ENCODE results near the gene PRICKLE2. TPM values are rescaled to one million over a fixed set of nuclear protein-coding genes. Genes with fewer than 3 reads are reported as not detected.

PRICKLE2 gene
- total RNA-seq, 1 experiment from 2014 or later, result 3.2 TPM

GRCh38 chr3:64152676-64153466, 72.4 kb downstream of the PRICKLE2 start:
- Mint-ChIP-seq H3K27ac (no peak overlapping the region), H3K4me1 (peaks cover 36% of the 10 kb centered on the region in 2 experiments), H3K27me3 (ENCODE audit: low read depth) (no peaks in the 10 kb centered on the region), H3K9me3 (no peaks in the 10 kb centered on the region), H3K4me3 (no peak overlapping the region), H3K36me3 (ENCODE audit: insufficient read depth in 1 of 3, low read depth in 3 of 3) (peaks cover 10 to 26% (median 14%) of the 10 kb centered on the region in 3 experiments)
- no peaks in the 10 kb centered on the region for H3K23me2 ChIP-seq (ENCODE audit: insufficient read length, low read depth, low read length, poor library complexity, severe bottlenecking)
- DNase-seq, result no peak
- no peak overlapping the region for H2BK15ac ChIP-seq (ENCODE audit: low read depth, low read length)
- no peaks in the 10 kb centered on the region for H3K79me2 ChIP-seq (ENCODE audit: insufficient read depth, low read length)
- H3K79me1 ChIP-seq (ENCODE audit: insufficient read depth, low read depth, low read length, poor library complexity, severe bottlenecking), result no peaks in the 10 kb centered on the region
- H4K20me1 ChIP-seq (ENCODE audit: control insufficient read depth, insufficient read depth, insufficient read length), result no peaks in the 10 kb centered on the region
- H3K23ac ChIP-seq (ENCODE audit: insufficient read length, low read depth, low read length), result no peak overlapping the region
- H2BK5ac ChIP-seq (ENCODE audit: insufficient read length, low read length), result no peak overlapping the region
- H3K9ac ChIP-seq (ENCODE audit: extremely low read depth, insufficient read length, low read length), result no peak overlapping the region
- no peak overlapping the region for H2BK12ac ChIP-seq (ENCODE audit: insufficient read length, low read depth, low read length)
- no peak overlapping the region for H3T11ph ChIP-seq (ENCODE audit: low read length)
- H3K18ac ChIP-seq (ENCODE audit: insufficient read length, low read depth, low read length), result no peak overlapping the region
- no peak overlapping the region for H4K8ac ChIP-seq (replicated peaks; ENCODE audit: insufficient read length, low read depth, low read length)
- H4K91ac ChIP-seq (ENCODE audit: insufficient read length, low read depth, low read length), result no peak overlapping the region
- WGBS (ENCODE audit: extremely low coverage, insufficient read length, low lambda C conversion rate), result no CpG with 5 or more reads among the region's 9 CpGs
- H3K4me1 ChIP-seq (ENCODE audit: insufficient read depth, low read length), result no peaks in the 10 kb centered on the region; the same call in 1 of the 2 replicates
- no peak overlapping the region for H3K4me2 ChIP-seq (ENCODE audit: insufficient read depth, insufficient read length, low read length)
- H2AK5ac ChIP-seq (ENCODE audit: insufficient read length, low read length), result no peak overlapping the region
- H3K14ac ChIP-seq (ENCODE audit: insufficient read depth, low read length), result no peak overlapping the region
- H2BK120ac ChIP-seq (ENCODE audit: low read depth, low read length, poor library complexity, severe bottlenecking), result no peak overlapping the region
- no peaks in the 10 kb centered on the region for H3K27me3 ChIP-seq (ENCODE audit: insufficient read depth, low read length)
- no peak overlapping the region for H2AFZ ChIP-seq (ENCODE audit: low read length)
- H2BK20ac ChIP-seq (ENCODE audit: low read depth, low read length, poor library complexity, severe bottlenecking), result no peak overlapping the region
- no peaks in the 10 kb centered on the region for H3K9me3 ChIP-seq (ENCODE audit: control insufficient read depth, low read depth, low read length)
- TF ChIP-seq, protein P1, sequence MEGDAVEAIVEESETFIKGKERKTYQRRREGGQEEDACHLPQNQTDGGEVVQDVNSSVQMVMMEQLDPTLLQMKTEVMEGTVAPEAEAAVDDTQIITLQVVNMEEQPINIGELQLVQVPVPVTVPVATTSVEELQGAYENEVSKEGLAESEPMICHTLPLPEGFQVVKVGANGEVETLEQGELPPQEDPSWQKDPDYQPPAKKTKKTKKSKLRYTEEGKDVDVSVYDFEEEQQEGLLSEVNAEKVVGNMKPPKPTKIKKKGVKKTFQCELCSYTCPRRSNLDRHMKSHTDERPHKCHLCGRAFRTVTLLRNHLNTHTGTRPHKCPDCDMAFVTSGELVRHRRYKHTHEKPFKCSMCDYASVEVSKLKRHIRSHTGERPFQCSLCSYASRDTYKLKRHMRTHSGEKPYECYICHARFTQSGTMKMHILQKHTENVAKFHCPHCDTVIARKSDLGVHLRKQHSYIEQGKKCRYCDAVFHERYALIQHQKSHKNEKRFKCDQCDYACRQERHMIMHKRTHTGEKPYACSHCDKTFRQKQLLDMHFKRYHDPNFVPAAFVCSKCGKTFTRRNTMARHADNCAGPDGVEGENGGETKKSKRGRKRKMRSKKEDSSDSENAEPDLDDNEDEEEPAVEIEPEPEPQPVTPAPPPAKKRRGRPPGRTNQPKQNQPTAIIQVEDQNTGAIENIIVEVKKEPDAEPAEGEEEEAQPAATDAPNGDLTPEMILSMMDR (conservative IDR thresholded peaks at IDR 0.05), result no peak
- H4K5ac ChIP-seq (ENCODE audit: insufficient read length, low read depth, low read length), result no peak overlapping the region
- no peak overlapping the region for H3K27ac ChIP-seq (ENCODE audit: insufficient read length, low read depth, low read length)
- H3K4ac ChIP-seq (ENCODE audit: low read depth, low read length), result no peak overlapping the region
- no peak overlapping the region for H3K56ac ChIP-seq (ENCODE audit: insufficient read length, low read depth, low read length)
